PC-3 (cell line): ENCODE measurements around the gene KCNJ11. TPM values are rescaled to one million over a fixed set of nuclear protein-coding genes. Genes with fewer than 3 reads are reported as not detected.

Source experiments
- ATAC-seq: fragments of 200-7000 bp; cut with Tn5 transposase; 2 replicates; pipeline ENCODE4 v1.9.1; 2020; ENCODE audit warnings: mild to moderate bottlenecking, moderate library complexity
- BruUV-seq: library from RNA; stranded (reverse); fragments of 400-500 nt; replicated peaks from 2 replicates; lab custom pipeline; 2021; lab: Mats Ljungman, UMichigan
- CTCF ChIA-PET: fragments of 300-600 bp; sonication (Branson Sonifier 250); formaldehyde crosslinking; loops from one replicate; lab custom pipeline; 2022; ENCODE audit warnings: antibody characterized with exemption; lab: Charles Lee
- POLR2A ChIA-PET: fragments of 300-600 bp; sonication (Branson Sonifier 250); formaldehyde crosslinking; loops from one replicate; lab custom pipeline; 2022; ENCODE audit warnings: antibody characterized with exemption; ENCODE audit not compliant: unreplicated experiment; lab: Charles Lee
- DNase-seq: peaks from one replicate; pipeline ENCODE4 v3.0.0-alpha.2; 2015
- H2AFZ ChIP-seq: fragments of 300-600 bp; sonication (generic); 2 replicates; pipeline ENCODE4 v1.6.0; 2016; ENCODE audit warnings: antibody characterized with exemption, low read length
- H3F3A ChIP-seq: fragments of 300-600 bp; sonication (generic); one replicate; pipeline ENCODE4 v1.6.0; 2017; ENCODE audit warnings: antibody characterized with exemption, low read length, control low read depth, mild to moderate bottlenecking; ENCODE audit not compliant: unreplicated experiment
- H3K27ac ChIP-seq: fragments of 300-600 bp; sonication (generic); 2 replicates; pipeline ENCODE4 v1.5.1; 2016; ENCODE audit warnings: mild to moderate bottlenecking, low read length
- H3K27me3 ChIP-seq: fragments of 300-600 bp; sonication (generic); 2 replicates; pipeline ENCODE4 v1.6.1; 2016; ENCODE audit warnings: low read length, mixed read lengths
- H3K36me3 ChIP-seq: fragments of 300-600 bp; sonication (generic); 2 replicates; pipeline ENCODE4 v1.6.1; 2016; ENCODE audit warnings: low read depth, mixed run types, low read length, mixed read lengths
- H3K4me1 ChIP-seq: fragments of 300-600 bp; sonication (generic); 2 replicates; pipeline ENCODE4 v1.5.1; 2016; ENCODE audit warnings: low read length; ENCODE audit not compliant: insufficient read depth
- H3K4me2 ChIP-seq: fragments of 300-600 bp; sonication (generic); 2 replicates; pipeline ENCODE4 v1.6.0; 2016; ENCODE audit warnings: low read length
- H3K4me3 ChIP-seq: fragments of 300-600 bp; sonication (generic); 2 replicates; pipeline ENCODE4 v1.5.1; 2016; ENCODE audit warnings: mild to moderate bottlenecking, low read length, mixed read lengths
- H3K79me2 ChIP-seq: fragments of 300-600 bp; sonication (generic); 2 replicates; pipeline ENCODE4 v1.6.1; 2017; ENCODE audit warnings: low read length, mixed read lengths
- H3K9ac ChIP-seq: fragments of 300-600 bp; sonication (generic); 2 replicates; pipeline ENCODE4 v1.6.0; 2016; ENCODE audit warnings: mild to moderate bottlenecking, low read length
- H3K9me2 ChIP-seq: fragments of 300-600 bp; sonication (generic); replicated peaks from 2 replicates; pipeline ENCODE4 v1.6.1; 2016; ENCODE audit warnings: mixed run types, low read length, mixed read lengths
- H3K9me3 ChIP-seq: fragments of 300-600 bp; sonication (generic); 2 replicates; pipeline ENCODE4 v1.6.1; 2016; ENCODE audit warnings: low read length, mixed read lengths
- H4K20me1 ChIP-seq: fragments of 300-600 bp; sonication (generic); 2 replicates; pipeline ENCODE4 v1.6.1; 2016; ENCODE audit warnings: low read length, mixed read lengths
- CTCF ChIP-seq: fragments of 300-600 bp; sonication (generic); conservative IDR thresholded peaks from 2 replicates; pipeline ENCODE4 v1.5.1; 2017; ENCODE audit warnings: antibody characterized with exemption, low read depth, mild to moderate bottlenecking, low read length
- EZH2 ChIP-seq: fragments of 300-600 bp; sonication (generic); IDR thresholded peaks from one replicate; pipeline ENCODE4 v1.6.1; 2017; ENCODE audit warnings: antibody characterized with exemption, mild to moderate bottlenecking, low read length; ENCODE audit not compliant: unreplicated experiment
- EZH2phosphoT487 ChIP-seq: fragments of 300-600 bp; sonication (generic); IDR thresholded peaks from 2 replicates; pipeline ENCODE4 v1.6.1; 2018; ENCODE audit warnings: mild to moderate bottlenecking, antibody characterized with exemption, low read length, borderline replicate concordance
- intact Hi-C: fragments of 100-400 bp; cut with micrococcal nuclease; formaldehyde crosslinking; loops from 2 replicates; pipeline ENCODE4 v1.9.0; 2023
- total RNA-seq: library from RNA; depleted of rRNA; stranded (reverse); fragments of >200 nt; gene quantifications from 2 replicates; pipeline ENCODE4 v1.2.3, GENCODE V29; 2014

Gene KCNJ11
- total RNA-seq, 1 experiment from 2014 or later: 0.98 TPM

GRCh38 chr11:17350455-17351171, 37.8 kb downstream of the KCNJ11 start:
- ATAC-seq: no peak
- Histone ChIP-seq H3K4me1 (peaks cover 5% of the 10 kb centered on the region; the same call in 1 of the 2 replicates), H3K4me3 (no peak overlapping the region), H3K27ac (no peak overlapping the region), H3K27me3 (no peaks in the 10 kb centered on the region), H3K9me2 (no peaks in the 10 kb centered on the region), H3F3A (no peaks in the 10 kb centered on the region), H4K20me1 (no peaks in the 10 kb centered on the region), H2AFZ (no peak overlapping the region), H3K9me3 (no peaks in the 10 kb centered on the region), H3K79me2 (no peaks in the 10 kb centered on the region), H3K4me2 (no peak overlapping the region), H3K36me3 (no peaks in the 10 kb centered on the region), H3K9ac (no peak overlapping the region)
- no peak for DNase-seq
- no TSS peak for BruUV-seq
- intact Hi-C loops: loop anchor here (5.0 kb wide), 1 partner anchor 273 kb away; the partner anchor contains the start of gene RPS13
- ChIA-PET CTCF (no interaction called here), POLR2A (no interaction called here)
- TF ChIP-seq CTCF: no peak
- no peak for TF ChIP-seq EZH2
- TF ChIP-seq EZH2phosphoT487: no peak

GRCh38 chr11:17347676-17348075, 40.8 kb downstream of the KCNJ11 start:
- no peak overlapping the region for H3K4me2 ChIP-seq
- H3K9me2 ChIP-seq: no peaks in the 10 kb centered on the region
- no peaks in the 10 kb centered on the region for H3K36me3 ChIP-seq
- ATAC-seq: no peak
- H3K4me1 ChIP-seq: peaks cover 7% of the 10 kb centered on the region
- TF ChIP-seq CTCF (no peak), EZH2 (no peak), EZH2phosphoT487 (no peak)
- H3K9ac ChIP-seq: no peak overlapping the region
- H2AFZ ChIP-seq: no peak overlapping the region
- no peak overlapping the region for H3K27ac ChIP-seq
- intact Hi-C loops: no loop called here
- POLR2A ChIA-PET: no interaction called here
- no peaks in the 10 kb centered on the region for H4K20me1 ChIP-seq
- CTCF ChIA-PET: interaction anchor here (0.6 kb wide), 1 partner anchor 90 kb away, joined by 11 read pairs; no protein-coding TSS in a partner anchor
- no TSS peak for BruUV-seq
- no peaks in the 10 kb centered on the region for H3K9me3 ChIP-seq
- H3K27me3 ChIP-seq: no peaks in the 10 kb centered on the region
- DNase-seq: no peak
- no peaks in the 10 kb centered on the region for H3F3A ChIP-seq
- no peak overlapping the region for H3K4me3 ChIP-seq
- H3K79me2 ChIP-seq: no peaks in the 10 kb centered on the region

- intact Hi-C loops: no loop called here
- BruUV-seq: no TSS peak
- Histone ChIP-seq H3K4me1 (peaks cover 7% of the 10 kb centered on the region), H2AFZ (no peak overlapping the region), H3K4me3 (no peak overlapping the region), H3K9me2 (no peaks in the 10 kb centered on the region), H3K9ac (no peak overlapping the region), H3K27ac (no peak overlapping the region), H3K27me3 (no peaks in the 10 kb centered on the region), H3K79me2 (no peaks in the 10 kb centered on the region), H3K4me2 (no peak overlapping the region), H3K36me3 (no peaks in the 10 kb centered on the region), H3F3A (no peaks in the 10 kb centered on the region), H3K9me3 (no peaks in the 10 kb centered on the region), H4K20me1 (no peaks in the 10 kb centered on the region)
- ChIA-PET POLR2A (no interaction called here), CTCF (no interaction called here)
- TF ChIP-seq EZH2phosphoT487: no peak
- TF ChIP-seq EZH2: no peak
- TF ChIP-seq CTCF: no peak
- ATAC-seq (peak; percentile 72), DNase-seq (peak; percentile 57)
Observed at GRCh38 chr11:17343907-17344306, 44.6 kb downstream of the KCNJ11 start.
